Activated CD8-positive, alpha-beta memory T cell treated with anti-CD3 and anti-CD28 coated beads for 36 hours (primary cell): ENCODE measurements around the gene RAD51B. TPM values are rescaled to one million over a fixed set of nuclear protein-coding genes. Genes with fewer than 3 reads are reported as not detected.

ENCODE experiments used
- CTCF ChIA-PET: fragments of 350-600 bp; sonication (Branson Sonifier 250); formaldehyde crosslinking; loops from one replicate; lab custom pipeline; 2021; ENCODE audit warnings: antibody characterized with exemption; lab: Charles Lee
- POLR2A ChIA-PET: fragments of 350-600 bp; sonication (Branson Sonifier 250); formaldehyde crosslinking; loops from one replicate; lab custom pipeline; 2021; ENCODE audit warnings: antibody characterized with exemption; lab: Charles Lee
- total RNA-seq, 2 experiments: library from RNA; stranded (reverse); gene quantifications; one replicate each; pipeline ENCODE4 v1.2.3, GENCODE V29; 2021

Gene RAD51B
- total RNA-seq, 2 experiments from 2014 or later = 25.0 to 26.0 TPM

DNA sequence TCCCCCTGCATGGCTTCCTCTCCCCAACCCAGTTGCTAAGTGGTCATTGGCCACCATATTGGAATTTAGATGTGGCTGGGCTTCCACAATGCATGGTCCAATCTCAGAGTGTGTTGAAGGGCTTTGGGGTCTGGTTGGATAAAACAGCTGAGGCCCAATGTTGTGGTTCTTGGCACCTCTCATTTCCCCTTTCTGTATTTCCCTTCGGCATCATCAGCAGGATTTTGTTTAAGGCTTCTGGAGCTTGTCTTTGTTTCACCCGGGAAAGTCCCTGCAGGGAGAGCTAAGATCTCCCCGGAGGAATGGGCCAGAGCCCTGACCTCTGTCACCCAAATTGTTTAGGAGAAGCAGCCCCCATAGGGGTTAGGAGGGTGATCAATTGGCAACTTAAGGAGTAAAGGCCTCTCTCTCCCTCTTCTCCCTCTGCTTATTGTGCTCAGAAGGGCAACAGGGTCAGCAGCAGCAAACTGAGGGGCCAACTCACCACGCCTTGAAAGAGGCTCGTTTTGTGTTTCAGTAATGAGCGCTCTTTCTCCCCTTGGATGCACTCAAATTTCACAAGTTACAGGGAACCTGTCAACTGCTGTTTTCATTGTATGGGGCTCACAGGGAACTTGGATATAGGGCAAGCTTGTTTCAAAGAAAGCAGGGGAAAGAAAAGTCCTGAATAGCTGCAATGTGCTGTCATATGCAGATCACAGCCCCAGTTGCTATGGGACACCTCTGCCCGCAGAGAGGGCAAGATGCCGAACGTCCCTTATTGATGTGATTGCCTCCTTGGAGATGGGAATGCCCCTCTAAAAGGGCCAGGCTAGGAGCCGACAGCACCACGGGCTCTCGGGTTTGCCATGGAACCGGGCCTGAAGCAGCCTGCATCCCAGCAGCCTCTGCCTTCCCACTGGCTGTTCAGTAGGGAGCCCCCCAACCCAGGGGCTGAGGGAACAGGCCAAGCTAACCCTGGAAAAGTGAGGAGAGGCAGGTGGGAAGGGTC is 749.6 kb downstream of the RAD51B start:
- ChIA-PET POLR2A (no interaction called here), CTCF (no interaction called here)

- POLR2A ChIA-PET = no interaction called here
- CTCF ChIA-PET = no interaction called here
Measured at GRCh38 chr14:68569970-68570409, 750.4 kb downstream of the RAD51B start.

DNA sequence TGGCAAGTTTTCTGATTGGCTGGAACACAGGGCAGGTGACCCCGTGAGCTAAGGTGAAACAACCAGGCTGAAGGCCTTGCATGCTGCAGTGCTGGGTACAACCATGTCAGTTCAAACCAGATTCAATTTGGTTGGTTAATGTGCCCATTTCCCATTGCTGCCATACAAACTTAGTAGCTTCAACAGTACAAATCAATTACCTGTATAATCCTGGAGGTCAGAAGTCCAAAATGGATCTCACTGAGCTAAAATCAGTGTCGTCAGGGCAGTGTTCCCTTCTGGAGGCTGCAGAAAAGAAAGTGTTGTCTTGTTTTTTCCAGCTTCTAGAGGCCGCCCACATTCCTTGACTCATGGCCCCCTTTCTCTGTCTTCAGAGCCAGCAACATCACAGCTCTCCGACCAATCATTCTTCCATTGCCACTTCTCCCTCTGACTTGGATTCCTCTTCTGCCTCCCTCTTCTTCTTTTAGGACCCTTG is 751.6 kb downstream of the RAD51B start:
- ChIA-PET CTCF (interaction anchor here (0.5 to 1.3 kb wide), 2 partner anchors 9 to 83 kb away, joined by 3 read pairs; no protein-coding TSS in a partner anchor), POLR2A (no interaction called here)

DNA sequence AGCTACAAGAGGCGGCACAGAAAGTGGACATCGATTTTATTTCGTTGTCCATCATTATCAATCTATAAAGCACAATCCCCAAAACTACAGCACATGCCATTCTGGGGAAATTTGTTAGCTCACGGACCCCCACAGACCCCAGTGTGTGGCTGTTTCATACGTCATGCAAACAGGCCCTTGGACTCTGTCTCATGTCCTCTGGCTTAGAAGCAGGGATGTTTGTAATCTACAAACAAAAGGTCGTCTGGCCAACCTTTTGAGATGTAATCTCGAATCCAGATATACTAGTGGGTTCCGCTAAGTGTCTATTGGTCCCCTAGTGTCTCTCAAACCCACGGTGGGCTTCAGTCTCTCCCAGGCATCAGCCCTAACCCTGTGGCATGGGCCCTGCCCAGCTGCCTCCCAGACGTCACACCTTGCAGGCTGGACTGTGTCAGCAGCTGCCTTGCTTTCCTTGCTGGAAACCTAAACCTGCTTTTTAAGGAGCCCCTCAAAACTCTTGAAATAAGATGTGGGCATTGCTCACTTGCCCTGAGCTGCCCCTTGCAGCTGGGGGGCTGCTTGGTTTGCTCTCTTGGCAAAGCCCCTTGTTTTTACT is 752.4 kb downstream of the RAD51B start:
- ChIA-PET CTCF (interaction anchor here (1.3 kb wide), 1 partner anchor 10 kb away, joined by 3 read pairs; no protein-coding TSS in a partner anchor), POLR2A (no interaction called here)

DNA sequence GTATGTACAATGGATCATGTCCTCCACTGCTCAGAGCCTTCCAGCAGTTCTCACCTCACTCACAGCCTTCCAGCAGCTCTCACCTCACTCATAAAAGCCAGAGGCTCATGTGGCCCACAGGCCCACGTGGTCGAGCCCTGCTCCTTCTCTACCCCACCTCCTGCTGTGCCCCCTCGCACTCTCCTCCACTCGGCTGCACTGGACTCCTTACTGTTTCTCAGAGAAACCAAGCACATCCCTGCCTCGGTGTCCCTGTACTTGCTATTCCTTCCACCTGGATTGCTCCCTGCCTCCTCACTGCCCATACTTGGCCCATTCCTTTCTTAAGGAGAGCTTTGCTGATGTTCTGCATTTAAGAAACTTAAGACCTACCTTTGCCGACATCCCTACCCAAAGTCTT is 753.5 kb downstream of the RAD51B start:
- POLR2A ChIA-PET = no interaction called here
- CTCF ChIA-PET = interaction anchor here (0.6 to 1.2 kb wide), 2 partner anchors 40 to 216 kb away, joined by 3 read pairs; no protein-coding TSS in a partner anchor

GRCh38 chr14:68573722-68574121 is 754.1 kb downstream of the RAD51B start:
- POLR2A ChIA-PET = no interaction called here
- CTCF ChIA-PET = interaction anchor here (1.2 kb wide), 1 partner anchor 215 kb away, joined by 3 read pairs; no protein-coding TSS in a partner anchor

GRCh38 chr14:68574461-68574860 is 754.9 kb downstream of the RAD51B start:
- CTCF ChIA-PET = no interaction called here

DNA sequence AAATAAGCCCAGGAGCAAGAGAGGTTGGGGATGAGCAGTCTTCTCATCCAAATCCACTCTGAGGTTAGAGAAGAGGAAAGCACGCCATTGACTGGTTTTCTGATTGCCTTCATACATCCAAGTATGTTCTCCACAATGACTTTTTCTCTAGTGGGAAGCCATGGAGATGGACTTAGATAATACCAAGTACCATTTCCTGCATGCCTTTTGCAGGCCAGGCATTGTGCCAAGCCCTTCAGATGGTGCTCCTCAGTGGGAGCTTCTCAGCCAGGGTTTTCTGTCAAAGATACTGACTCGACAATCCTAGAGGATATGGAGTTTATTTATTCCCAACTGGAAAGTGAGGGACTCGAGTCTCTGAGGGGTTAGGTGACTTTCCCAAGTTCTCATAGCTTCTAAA is 755.3 kb downstream of the RAD51B start:
- ChIA-PET CTCF (interaction anchor here (1.2 kb wide), 1 partner anchor 9 kb away, joined by 3 read pairs; no protein-coding TSS in a partner anchor), POLR2A (no interaction called here)

More at GRCh38 chr14:68574461-68574860, 754.9 kb downstream of the RAD51B start:
- POLR2A ChIA-PET = no interaction called here

- ChIA-PET CTCF (interaction anchor here (1.2 kb wide), 1 partner anchor 10 kb away, joined by 3 read pairs; no protein-coding TSS in a partner anchor), POLR2A (no interaction called here)
Measured at GRCh38 chr14:68575426-68575825, 755.8 kb downstream of the RAD51B start.

DNA sequence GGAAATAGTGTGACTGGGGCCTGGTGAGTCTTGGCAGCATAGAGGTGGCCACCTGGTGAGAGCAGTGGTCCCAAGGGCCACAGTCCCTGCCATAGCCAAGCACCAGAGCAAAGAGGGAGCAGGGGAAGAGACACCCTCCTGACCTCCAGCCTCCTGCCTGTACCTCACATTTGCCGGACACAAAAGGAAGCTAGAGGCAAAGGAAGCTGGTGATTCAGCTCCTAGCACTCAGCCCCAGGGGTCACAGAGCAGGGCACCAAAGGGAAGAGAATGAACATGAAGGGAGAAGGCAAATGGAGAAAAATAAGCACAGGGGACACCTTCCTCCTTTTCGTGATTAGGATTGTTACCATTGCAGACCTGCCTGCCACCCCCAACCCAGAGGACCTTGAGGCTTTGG is 756.5 kb downstream of the RAD51B start:
- ChIA-PET POLR2A (no interaction called here), CTCF (interaction anchor here (1.2 kb wide), 1 partner anchor 11 kb away, joined by 3 read pairs; no protein-coding TSS in a partner anchor)

GRCh38 chr14:68576496-68577244 is 757.1 kb downstream of the RAD51B start:
- POLR2A ChIA-PET = no interaction called here

GRCh38 chr14:68577802-68578541 is 758.4 kb downstream of the RAD51B start:
- POLR2A ChIA-PET = no interaction called here

More at GRCh38 chr14:68576496-68577244, 757.1 kb downstream of the RAD51B start:
- CTCF ChIA-PET = no interaction called here

GRCh38 chr14:68578597-68578996 is 759.0 kb downstream of the RAD51B start:
- CTCF ChIA-PET = no interaction called here

More at GRCh38 chr14:68577802-68578541, 758.4 kb downstream of the RAD51B start:
- CTCF ChIA-PET = no interaction called here

DNA sequence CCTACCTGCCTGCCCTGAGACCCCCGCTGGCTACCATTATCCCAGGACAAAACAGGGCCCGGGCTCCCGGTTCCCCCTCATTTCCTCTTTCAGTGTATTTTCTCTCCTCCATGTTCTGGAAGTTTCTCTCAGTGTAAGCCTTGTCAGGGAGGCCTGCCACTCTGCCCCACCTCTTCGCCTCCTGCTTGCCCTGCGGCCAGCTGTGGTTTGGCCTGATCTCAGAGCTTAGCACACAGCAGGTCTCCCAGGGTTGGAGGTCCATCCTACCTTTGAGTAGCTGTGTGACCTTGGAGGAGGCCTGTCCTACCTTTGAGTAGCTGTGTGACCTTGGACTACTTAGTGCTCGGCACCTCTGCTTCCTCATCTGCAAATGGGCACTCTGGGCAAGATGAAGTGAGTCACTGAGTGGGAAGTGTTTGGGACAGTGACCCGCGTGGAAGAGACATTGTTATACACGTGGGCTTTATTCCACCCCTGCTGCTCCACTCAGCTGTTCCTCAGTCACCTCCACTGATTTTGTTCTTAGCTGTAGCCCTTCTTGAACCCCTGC is 760.6 kb downstream of the RAD51B start:
- CTCF ChIA-PET = interaction anchor here (0.6 kb wide), 1 partner anchor 335 kb away, joined by 3 read pairs; no protein-coding TSS in a partner anchor
- POLR2A ChIA-PET = no interaction called here

More at GRCh38 chr14:68578597-68578996, 759.0 kb downstream of the RAD51B start:
- POLR2A ChIA-PET = no interaction called here

DNA sequence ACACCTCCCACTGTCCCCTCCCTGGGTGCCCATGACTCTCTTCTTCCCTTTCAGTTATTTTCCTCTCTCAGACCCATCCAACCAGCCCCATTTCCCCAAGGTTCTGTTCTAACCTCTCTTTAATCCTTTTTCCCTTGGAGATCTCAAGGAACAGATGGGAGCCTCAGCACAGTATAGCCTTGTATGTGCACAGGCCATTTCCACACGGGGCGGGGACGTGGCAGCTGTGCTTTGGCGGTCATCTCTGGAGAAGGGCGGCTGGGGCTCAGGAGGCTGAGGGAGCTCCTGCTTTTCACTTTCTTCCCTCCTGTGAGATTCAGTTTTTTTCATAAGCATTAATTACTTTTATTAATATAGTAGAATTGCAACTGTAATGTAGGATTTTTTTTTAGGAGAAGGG is 761.1 kb downstream of the RAD51B start:
- ChIA-PET POLR2A (no interaction called here), CTCF (interaction anchor here (0.6 kb wide), 1 partner anchor 336 kb away, joined by 3 read pairs; no protein-coding TSS in a partner anchor)

DNA sequence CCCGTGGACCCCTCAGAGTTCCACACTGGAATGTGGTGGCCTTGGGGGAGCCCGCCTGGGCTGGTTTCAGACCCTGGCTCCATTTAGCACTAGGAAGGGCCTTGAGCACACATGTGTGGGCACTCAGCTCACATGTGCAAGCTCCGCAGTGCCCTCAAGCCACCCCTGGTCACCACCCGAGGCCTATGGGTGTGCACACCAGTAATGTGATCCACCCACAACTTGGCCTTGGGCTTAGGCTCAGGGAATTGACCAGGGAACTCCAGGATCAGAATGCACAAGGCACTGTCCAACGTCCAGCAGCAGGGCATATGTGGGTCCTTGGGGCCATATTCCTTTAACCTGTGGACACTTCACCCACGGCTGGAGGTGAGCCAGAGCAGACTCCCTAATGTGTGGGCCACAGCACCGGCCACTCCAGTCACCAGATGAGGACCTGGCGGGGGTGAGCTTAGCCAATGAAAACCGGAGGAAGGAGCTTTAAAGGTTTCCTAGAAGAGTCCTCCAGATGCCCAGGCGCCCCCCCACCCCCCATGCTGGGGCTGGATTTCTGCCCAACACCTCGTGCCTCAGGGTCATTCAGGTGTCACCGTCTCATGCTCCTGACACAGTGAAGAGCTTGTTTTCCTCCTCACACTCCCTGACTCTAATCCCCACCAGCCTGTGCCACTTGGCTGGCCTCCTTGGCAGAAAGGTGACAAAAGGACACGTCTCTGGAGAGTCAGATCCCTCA is 764.1 kb downstream of the RAD51B start:
- ChIA-PET CTCF (no interaction called here), POLR2A (no interaction called here)

- POLR2A ChIA-PET = no interaction called here
- CTCF ChIA-PET = no interaction called here
Measured at GRCh38 chr14:68584786-68585185, 765.2 kb downstream of the RAD51B start.
